ENCODE results near the gene BHLHA15.

Gene BHLHA15

GRCh38 chr7:98203261-98203963 lies 7.8 kb upstream of the BHLHA15 start:
- TF ChIP-seq CTCF (IDR thresholded peaks at IDR 0.05; ENCODE audit: insufficient read depth, low read depth, low read length, missing control alignments), result no peak
- H3K4me3 ChIP-seq (ENCODE audit: low read length), result no peak overlapping the region
- no peak for DNase-seq (ENCODE audit: low read depth)

- H3K4me3 ChIP-seq (ENCODE audit: low read length), result no peak overlapping the region
- no peak for TF ChIP-seq CTCF (IDR thresholded peaks at IDR 0.05; ENCODE audit: insufficient read depth, low read depth, low read length, missing control alignments)
- no peak for DNase-seq (ENCODE audit: low read depth)
These were observed 7.2 kb upstream of the BHLHA15 start for GRCh38 chr7:98203964-98204605.

GRCh38 chr7:98204670-98205069 lies 6.6 kb upstream of the BHLHA15 start:
- no peak for TF ChIP-seq CTCF (IDR thresholded peaks at IDR 0.05; ENCODE audit: insufficient read depth, low read depth, low read length, missing control alignments)
- no peak overlapping the region for H3K4me3 ChIP-seq (ENCODE audit: low read length)
- DNase-seq (ENCODE audit: low read depth), result no peak

- no peak overlapping the region for H3K4me3 ChIP-seq (ENCODE audit: low read length)
- TF ChIP-seq CTCF (IDR thresholded peaks at IDR 0.05; ENCODE audit: insufficient read depth, low read depth, low read length, missing control alignments), result no peak
- DNase-seq (ENCODE audit: low read depth), result no peak
These were observed 5.9 kb upstream of the BHLHA15 start for GRCh38 chr7:98205162-98205845.

- no peak overlapping the region for H3K4me3 ChIP-seq (ENCODE audit: low read length)
- no peak for TF ChIP-seq CTCF (IDR thresholded peaks at IDR 0.05; ENCODE audit: insufficient read depth, low read depth, low read length, missing control alignments)
- DNase-seq (ENCODE audit: low read depth), result no peak
These were observed 4.5 kb upstream of the BHLHA15 start for GRCh38 chr7:98206451-98207330.

- no peak for TF ChIP-seq CTCF (IDR thresholded peaks at IDR 0.05; ENCODE audit: insufficient read depth, low read depth, low read length, missing control alignments)
- H3K4me3 ChIP-seq (ENCODE audit: low read length), result no peak overlapping the region
- DNase-seq (ENCODE audit: low read depth), result no peak
These were observed 1.9 kb upstream of the BHLHA15 start for GRCh38 chr7:98209166-98209920.

Data from epithelial cell of esophagus (primary cell).